HL-60 (cell line): ENCODE data around the gene MTCL3.

ENCODE experiments used
- DNase-seq, 2 experiments: peaks; one replicate each; pipeline ENCODE4 v3.0.0-alpha.2; 2010 to 2020; ENCODE audit warnings: low read depth in 1 of 2, low spot score in 1 of 2
- H3K27ac ChIP-seq: fragments of 250-450 bp; sonication (Bioruptor Pico); replicated peaks from 2 replicates; pipeline ENCODE4 v1.5.1; 2020; ENCODE audit warnings: mild to moderate bottlenecking, moderate library complexity
- H3K27me3 ChIP-seq: fragments of 250-450 bp; sonication (Bioruptor Pico); 2 replicates; pipeline ENCODE4 v1.5.1; 2021; ENCODE audit warnings: mild to moderate bottlenecking, moderate library complexity; ENCODE audit not compliant: insufficient read depth, poor library complexity, severe bottlenecking
- H3K4me3 ChIP-seq: replicated peaks from 2 replicates; pipeline ENCODE4 v1.5.1; 2011; ENCODE audit warnings: mild to moderate bottlenecking, control low read depth, low read length; ENCODE audit not compliant: insufficient read depth
- GABPA ChIP-seq: IDR thresholded peaks from 2 replicates; pipeline ENCODE4 v1.6.1; 2012; ENCODE audit warnings: low read depth
- POLR2AphosphoS5 ChIP-seq: IDR thresholded peaks from 2 replicates; pipeline ENCODE4 v1.6.1; 2012; ENCODE audit warnings: low read depth
- SPI1 ChIP-seq: IDR thresholded peaks from 2 replicates; pipeline ENCODE4 v1.6.1; 2012; ENCODE audit warnings: low read depth, mild to moderate bottlenecking, borderline replicate concordance
- TF ChIP-seq, protein P1 (sequence below): IDR thresholded peaks from one replicate; pipeline ENCODE4 v1.5.1; 2011; ENCODE audit warnings: low read length, control low read depth, inconsistent platforms; ENCODE audit not compliant: insufficient read depth
- TF ChIP-seq, protein P2 (sequence below): IDR thresholded peaks from 2 replicates; pipeline ENCODE4 v1.6.1; 2012; ENCODE audit warnings: low read depth; ENCODE audit not compliant: insufficient replicate concordance

Gene MTCL3

DNA sequence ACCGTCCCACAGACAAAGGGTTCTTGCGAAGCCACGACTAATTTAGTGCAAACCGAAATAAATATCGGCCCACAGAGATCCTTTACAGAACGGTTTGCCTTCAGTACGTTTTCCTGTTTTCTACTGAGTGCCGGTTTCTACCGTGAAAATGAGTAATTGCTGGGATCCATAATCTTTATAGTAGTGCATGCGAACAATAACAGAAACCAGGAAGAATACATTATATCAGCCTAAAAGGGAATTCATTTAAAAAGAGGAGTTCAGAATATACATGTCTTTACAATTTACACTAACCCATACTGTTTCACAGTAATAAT is 292 bp upstream of the MTCL3 start:
- Histone ChIP-seq H3K27me3 (peaks cover 40% of the 10 kb centered on the region), H3K27ac (no peak overlapping the region), H3K4me3 (no peak overlapping the region)
- TF ChIP-seq, protein P1, sequence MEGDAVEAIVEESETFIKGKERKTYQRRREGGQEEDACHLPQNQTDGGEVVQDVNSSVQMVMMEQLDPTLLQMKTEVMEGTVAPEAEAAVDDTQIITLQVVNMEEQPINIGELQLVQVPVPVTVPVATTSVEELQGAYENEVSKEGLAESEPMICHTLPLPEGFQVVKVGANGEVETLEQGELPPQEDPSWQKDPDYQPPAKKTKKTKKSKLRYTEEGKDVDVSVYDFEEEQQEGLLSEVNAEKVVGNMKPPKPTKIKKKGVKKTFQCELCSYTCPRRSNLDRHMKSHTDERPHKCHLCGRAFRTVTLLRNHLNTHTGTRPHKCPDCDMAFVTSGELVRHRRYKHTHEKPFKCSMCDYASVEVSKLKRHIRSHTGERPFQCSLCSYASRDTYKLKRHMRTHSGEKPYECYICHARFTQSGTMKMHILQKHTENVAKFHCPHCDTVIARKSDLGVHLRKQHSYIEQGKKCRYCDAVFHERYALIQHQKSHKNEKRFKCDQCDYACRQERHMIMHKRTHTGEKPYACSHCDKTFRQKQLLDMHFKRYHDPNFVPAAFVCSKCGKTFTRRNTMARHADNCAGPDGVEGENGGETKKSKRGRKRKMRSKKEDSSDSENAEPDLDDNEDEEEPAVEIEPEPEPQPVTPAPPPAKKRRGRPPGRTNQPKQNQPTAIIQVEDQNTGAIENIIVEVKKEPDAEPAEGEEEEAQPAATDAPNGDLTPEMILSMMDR, result no peak
- TF ChIP-seq SPI1 (no peak), GABPA (no peak), POLR2AphosphoS5 (no peak)
- TF ChIP-seq, protein P2, sequence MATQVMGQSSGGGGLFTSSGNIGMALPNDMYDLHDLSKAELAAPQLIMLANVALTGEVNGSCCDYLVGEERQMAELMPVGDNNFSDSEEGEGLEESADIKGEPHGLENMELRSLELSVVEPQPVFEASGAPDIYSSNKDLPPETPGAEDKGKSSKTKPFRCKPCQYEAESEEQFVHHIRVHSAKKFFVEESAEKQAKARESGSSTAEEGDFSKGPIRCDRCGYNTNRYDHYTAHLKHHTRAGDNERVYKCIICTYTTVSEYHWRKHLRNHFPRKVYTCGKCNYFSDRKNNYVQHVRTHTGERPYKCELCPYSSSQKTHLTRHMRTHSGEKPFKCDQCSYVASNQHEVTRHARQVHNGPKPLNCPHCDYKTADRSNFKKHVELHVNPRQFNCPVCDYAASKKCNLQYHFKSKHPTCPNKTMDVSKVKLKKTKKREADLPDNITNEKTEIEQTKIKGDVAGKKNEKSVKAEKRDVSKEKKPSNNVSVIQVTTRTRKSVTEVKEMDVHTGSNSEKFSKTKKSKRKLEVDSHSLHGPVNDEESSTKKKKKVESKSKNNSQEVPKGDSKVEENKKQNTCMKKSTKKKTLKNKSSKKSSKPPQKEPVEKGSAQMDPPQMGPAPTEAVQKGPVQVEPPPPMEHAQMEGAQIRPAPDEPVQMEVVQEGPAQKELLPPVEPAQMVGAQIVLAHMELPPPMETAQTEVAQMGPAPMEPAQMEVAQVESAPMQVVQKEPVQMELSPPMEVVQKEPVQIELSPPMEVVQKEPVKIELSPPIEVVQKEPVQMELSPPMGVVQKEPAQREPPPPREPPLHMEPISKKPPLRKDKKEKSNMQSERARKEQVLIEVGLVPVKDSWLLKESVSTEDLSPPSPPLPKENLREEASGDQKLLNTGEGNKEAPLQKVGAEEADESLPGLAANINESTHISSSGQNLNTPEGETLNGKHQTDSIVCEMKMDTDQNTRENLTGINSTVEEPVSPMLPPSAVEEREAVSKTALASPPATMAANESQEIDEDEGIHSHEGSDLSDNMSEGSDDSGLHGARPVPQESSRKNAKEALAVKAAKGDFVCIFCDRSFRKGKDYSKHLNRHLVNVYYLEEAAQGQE, result no peak
- DNase-seq, result no peak

DNA sequence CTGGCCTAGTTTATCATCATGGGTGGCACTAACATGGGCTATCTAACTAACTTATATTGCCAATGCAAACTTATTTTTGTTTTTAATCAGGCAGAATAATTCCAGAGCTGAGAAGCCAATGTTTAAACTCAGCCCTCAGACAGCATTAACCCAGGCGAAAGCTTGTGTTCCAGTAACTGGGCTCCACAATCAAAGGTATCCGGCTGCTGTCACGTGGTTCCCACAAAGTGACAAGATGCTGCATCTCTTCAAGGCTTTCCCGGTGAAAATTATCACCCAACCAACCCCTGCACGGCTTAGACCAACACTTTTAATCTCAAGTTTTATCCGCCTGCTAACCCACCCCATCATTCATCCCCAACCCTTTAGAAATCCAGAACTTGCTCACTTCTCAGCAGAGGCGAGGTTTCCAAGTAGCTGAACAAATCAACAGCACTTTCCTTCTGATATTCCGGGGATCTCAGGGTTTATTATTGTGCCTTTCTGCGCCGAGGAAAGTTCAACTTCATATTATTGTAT is 885 bp downstream of the MTCL3 start:
- Histone ChIP-seq H3K27me3 (peaks cover 44% of the 10 kb centered on the region), H3K27ac (no peak overlapping the region), H3K4me3 (no peak overlapping the region)
- no peak for DNase-seq
- TF ChIP-seq, protein P1, result no peak
- TF ChIP-seq, protein P2, result no peak
- TF ChIP-seq POLR2AphosphoS5 (no peak), GABPA (no peak), SPI1 (no peak)

DNA sequence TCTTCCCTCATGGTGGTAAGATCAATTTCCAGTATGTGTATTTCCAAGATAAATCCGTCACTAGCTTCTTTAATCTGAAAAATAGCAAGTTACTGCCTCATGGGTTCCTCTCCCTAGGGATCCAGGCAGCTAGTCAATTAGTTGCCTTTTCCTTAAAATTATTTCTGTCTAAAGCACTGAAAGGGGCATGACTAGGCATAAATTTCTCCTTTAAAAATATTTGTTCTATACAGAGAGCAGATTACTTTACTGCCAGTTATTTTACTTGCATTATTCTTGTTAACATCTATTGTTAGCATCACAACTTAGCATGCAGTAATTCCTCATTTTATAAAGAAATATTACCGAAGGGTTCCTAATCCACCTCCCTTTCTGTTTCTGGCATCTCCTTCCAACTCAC is 1.4 kb downstream of the MTCL3 start:
- no peak for DNase-seq
- TF ChIP-seq, protein P1, result no peak
- TF ChIP-seq GABPA (no peak), SPI1 (no peak), POLR2AphosphoS5 (no peak)
- TF ChIP-seq, protein P2, result no peak
- Histone ChIP-seq H3K4me3 (no peak overlapping the region), H3K27me3 (peaks cover 46% of the 10 kb centered on the region), H3K27ac (no peak overlapping the region)
